GM12878 (cell line): ENCODE data around the gene C2orf68. TPM values are rescaled to one million over a fixed set of nuclear protein-coding genes. Genes with fewer than 3 reads are reported as not detected.

Experiments used
- ATAC-seq: fragments of 200-7000 bp; cut with Tn5 transposase; 3 replicates; pipeline ENCODE4 v1.9.1; 2020; ENCODE audit warnings: mild to moderate bottlenecking, moderate library complexity
- BruUV-seq: library from RNA; stranded (reverse); fragments of 400-500 nt; replicated peaks from 2 replicates; lab custom pipeline; 2021; lab: Mats Ljungman, UMichigan
- CTCF ChIA-PET: fragments of 300-600 bp; sonication (Branson Sonifier 250); formaldehyde crosslinking; extraction: SDS; loops from one replicate; lab custom pipeline; 2021; ENCODE audit warnings: inconsistent platforms; lab: Yijun Ruan, JAX
- POLR2A ChIA-PET: fragments of 350-600 bp; formaldehyde crosslinking; extraction: SDS; loops from one replicate; lab custom pipeline; 2021; ENCODE audit warnings: inconsistent platforms; lab: Charles Lee
- RAD21 ChIA-PET: fragments of 300-600 bp; sonication (Branson Sonifier 250); formaldehyde crosslinking; loops from one replicate; lab custom pipeline; 2023; ENCODE audit warnings: antibody characterized with exemption; ENCODE audit not compliant: unreplicated experiment; lab: Charles Lee
- SMC1A ChIA-PET: fragments of 300-600 bp; sonication (Branson Sonifier 250); formaldehyde crosslinking; loops from one replicate; lab custom pipeline; 2023; ENCODE audit not compliant: unreplicated experiment, uncharacterized antibody; lab: Charles Lee
- DNase-seq: peaks from one replicate; pipeline ENCODE4 v3.0.0-alpha.2; 2011; ENCODE audit warnings: low read depth, low spot score
- FAIRE-seq: peaks from 3 replicates; lab custom pipeline; 2011; peaks lifted over from hg19 to GRCh38; lab: Jason Lieb, UNC
- H2AFZ ChIP-seq: 2 replicates; pipeline ENCODE4 v1.6.0; 2011; ENCODE audit warnings: low read depth, low read length, control low read depth; ENCODE audit not compliant: control insufficient read depth
- H3K27ac ChIP-seq: 2 replicates; pipeline ENCODE4 v1.5.1; 2011; ENCODE audit warnings: control low read depth; ENCODE audit not compliant: control insufficient read depth, insufficient read depth
- H3K27me3 ChIP-seq, 2 experiments: replicated peaks in 1 of 2; 2 replicates each; pipeline versions ENCODE4 v1.6.0 to v1.6.1; 2011; ENCODE audit warnings: low read length in 1 of 2; ENCODE audit not compliant: control insufficient read depth in 2 of 2, insufficient read depth in 2 of 2
- H3K36me3 ChIP-seq, 2 experiments: 2 replicates each; pipeline ENCODE4 v1.5.1; 2011; ENCODE audit warnings: low read length in 1 of 2; ENCODE audit not compliant: control insufficient read depth in 2 of 2, insufficient read depth in 2 of 2
- H3K4me1 ChIP-seq: 2 replicates; pipeline ENCODE4 v1.6.1; 2011; ENCODE audit warnings: mild to moderate bottlenecking, low read length, moderate library complexity, mixed read lengths; ENCODE audit not compliant: control insufficient read depth, insufficient read depth
- H3K4me2 ChIP-seq: 2 replicates; pipeline ENCODE4 v1.6.0; 2011; ENCODE audit warnings: control low read depth; ENCODE audit not compliant: control insufficient read depth, insufficient read depth
- H3K4me3 ChIP-seq: fragments of 200-600 bp; sonication (generic); 2 replicates; pipeline ENCODE4 v1.5.1; 2016
- H3K79me2 ChIP-seq: 2 replicates; pipeline ENCODE4 v1.6.0; 2011; ENCODE audit warnings: low read length; ENCODE audit not compliant: control insufficient read depth, insufficient read depth
- H3K9ac ChIP-seq: 2 replicates; pipeline ENCODE4 v1.8.0; 2011; ENCODE audit warnings: low read length, control low read depth, mixed read lengths; ENCODE audit not compliant: control insufficient read depth, insufficient read depth
- H3K9me3 ChIP-seq: replicated peaks from 3 replicates; pipeline ENCODE4 v1.5.1; 2011; ENCODE audit warnings: mild to moderate bottlenecking, low read length; ENCODE audit not compliant: control insufficient read depth, insufficient read depth
- H4K20me1 ChIP-seq: 2 replicates; pipeline ENCODE4 v1.6.0; 2011; ENCODE audit not compliant: control insufficient read depth, insufficient read depth
- CBX3 ChIP-seq: fragments of 200-600 bp; sonication (generic); IDR thresholded peaks from 2 replicates; pipeline ENCODE4 v1.6.1; 2016; ENCODE audit warnings: low read depth, borderline replicate concordance
- EED ChIP-seq: sonication (generic); IDR thresholded peaks from 2 replicates; pipeline ENCODE4 v1.6.1; 2016; ENCODE audit warnings: antibody characterized with exemption, low read depth
- EGR1 ChIP-seq, 2 experiments: IDR thresholded peaks; 1 replicate in 1 of 2; 2 replicates in 1 of 2; pipeline ENCODE4 v1.6.1; 2011 to 2012; ENCODE audit warnings: low read depth in 2 of 2, low read length in 2 of 2, borderline replicate concordance in 1 of 2, mild to moderate bottlenecking in 1 of 2, moderate library complexity in 1 of 2
- EP300 ChIP-seq, 2 experiments: fragments of 150-350 bp in 1 of 2; IDR thresholded peaks; 2 replicates each; pipeline ENCODE4 v1.6.1; 2011 to 2012; ENCODE audit warnings: low read depth in 2 of 2, low read length in 2 of 2, borderline replicate concordance in 1 of 2, improper control_type of control experiment in 1 of 2, inconsistent platforms in 1 of 2; ENCODE audit not compliant: control insufficient read depth in 1 of 2
- ESRRA ChIP-seq: IDR thresholded peaks from 2 replicates; pipeline ENCODE4 v1.6.1; 2012; ENCODE audit warnings: mild to moderate bottlenecking, low read length, improper control_type of control experiment
- IKZF2 ChIP-seq, 2 experiments: fragments of 450-650 bp; IDR thresholded peaks; 2 replicates each; pipeline ENCODE4 v1.6.1; 2017; ENCODE audit warnings: mild to moderate bottlenecking in 2 of 2, moderate library complexity in 2 of 2
- IRF4 ChIP-seq: IDR thresholded peaks from 2 replicates; pipeline ENCODE4 v1.6.1; 2011; ENCODE audit warnings: low read depth, low read length
- NBN ChIP-seq: fragments of 450-650 bp; IDR thresholded peaks from 2 replicates; pipeline ENCODE4 v1.6.1; 2016
- NKRF ChIP-seq: fragments of 450-650 bp; conservative IDR thresholded peaks from 2 replicates; pipeline ENCODE4 v1.6.1; 2017; ENCODE audit warnings: mild to moderate bottlenecking, moderate library complexity
- NR2C1 ChIP-seq: fragments of 450-650 bp; IDR thresholded peaks from 2 replicates; pipeline ENCODE4 v1.6.1; 2017; ENCODE audit warnings: antibody characterized with exemption, mild to moderate bottlenecking, moderate library complexity
- RB1 ChIP-seq: fragments of 450-650 bp; formaldehyde crosslinking; IDR thresholded peaks from 2 replicates; pipeline ENCODE4 v1.6.1; 2017; ENCODE audit warnings: mild to moderate bottlenecking, borderline replicate concordance
- SMARCA5 ChIP-seq: fragments of 450-650 bp; IDR thresholded peaks from 2 replicates; pipeline ENCODE4 v1.6.1; 2017; ENCODE audit warnings: mild to moderate bottlenecking
- SUPT20H ChIP-seq: IDR thresholded peaks from 2 replicates; pipeline ENCODE4 v1.6.1; 2011; ENCODE audit warnings: low read depth, mild to moderate bottlenecking, low read length, moderate library complexity, borderline replicate concordance; ENCODE audit not compliant: control insufficient read depth
- YBX1 ChIP-seq: fragments of 450-650 bp; IDR thresholded peaks from 2 replicates; pipeline ENCODE4 v1.6.1; 2016; ENCODE audit warnings: antibody characterized with exemption
- ZBTB4 ChIP-seq: fragments of 450-650 bp; formaldehyde crosslinking; IDR thresholded peaks from 2 replicates; pipeline ENCODE4 v1.4.0; 2022; ENCODE audit warnings: mild to moderate bottlenecking, moderate library complexity
- WGBS: methylation state at CpG from one replicate; pipeline ENCODE4 v1.1.6; 2016; ENCODE audit warnings: low lambda C conversion rate; ENCODE audit not compliant: insufficient replicate concordance, insufficient coverage; ENCODE audit errors: missing lambda C conversion rate; 5-methylcytosine and 5-hydroxymethylcytosine counted together
- in situ Hi-C: fragments of 300-500 bp; cut with MboI; formaldehyde crosslinking; loops from 9 replicates; pipeline ENCODE4 v1.14.3; 2018; ENCODE audit warnings: mixed read lengths
- intact Hi-C: fragments of 100-400 bp; cut with micrococcal nuclease; formaldehyde crosslinking; loops from one replicate; pipeline ENCODE4 v1.14.2; 2022; ENCODE audit not compliant: unreplicated experiment
- polyA plus RNA-seq, 11 experiments: library from polyadenylated mRNA; depleted of rRNA in 4 of 11; unstranded in 6 of 11; stranded (reverse) in 5 of 11; fragments of >200 nt; fragmentation: Nextera tagmentation in 4 of 11; fragmentation: Illumina TruSeq in 1 of 11; extraction: Ambion mirVana in 4 of 11; extraction: Trizol in 1 of 11; gene quantifications; 1 replicate in 1 of 11; 2 replicates in 10 of 11; pipeline versions ENCODE4 v1.2.1 to v1.2.3, GENCODE V29; 2011 to 2016; ENCODE audit warnings: inconsistent platforms in 2 of 11, missing spikeins in 2 of 11, low read depth in 1 of 11
- total RNA-seq, 4 experiments: library from RNA; depleted of rRNA in 3 of 4; stranded (reverse); fragments of >200 nt in 3 of 4; fragmentation: Illumina TruSeq in 1 of 4; extraction: Trizol in 1 of 4; gene quantifications; 2 replicates each; pipeline versions ENCODE4 v1.2.1 to v1.2.3, GENCODE V29; 2013 to 2021

Gene C2orf68
- total and polyA plus RNA-seq, 10 of the 15 experiments (the other 5 are each of a cell fraction or from before 2014, with no cell fraction given), result 12.7 to 56.1 (median 28.4) TPM

GRCh38 chr2:85564144-85564563 lies 47.7 kb downstream of the C2orf68 start (continued):
- TF ChIP-seq RB1 (no peak), EED (no peak; the same call in 1 of the 2 replicates), CBX3 (no peak), NKRF (no peak), YBX1 (no peak), IKZF2 (IDR thresholded peaks at IDR 0.05) (peak; percentile 39 to 43; a peak in 3 of 4 replicates)

GRCh38 chr2:85561280-85562212 lies 50.3 kb downstream of the C2orf68 start, which contains the start of gene GGCX:
Gene GGCX (minus strand): TSS chr2:85561493. CDS start chr2:85561428, 65 bp downstream.
- Histone ChIP-seq H3K27ac (peak within 1 kb of the TSS; percentile 71), H3K27me3 (no peaks in the 10 kb centered on the region), H4K20me1 (no peaks in the 10 kb centered on the region), H3K4me2 (peak within 1 kb of the TSS; percentile 81), H3K79me2 (peaks cover 18% of the 10 kb centered on the region), H3K4me1 (no peaks in the 10 kb centered on the region; the same call in 1 of the 2 replicates), H3K4me3 (peak within 1 kb of the TSS; percentile 98), H2AFZ (peak within 1 kb of the TSS; percentile 87), H3K9ac (peak within 1 kb of the TSS; percentile 80), H3K36me3 (peaks cover 0 to 3% of the 10 kb centered on the region in 2 experiments; a peak in 1 of 4 replicates), H3K9me3 (no peaks in the 10 kb centered on the region)
- intact Hi-C loops, result loop anchor here (2.0 kb wide), 1 partner anchor 41 kb away; the partner anchor contains the start of gene TMEM150A
- DNase-seq, result peak; percentile 73
- ChIA-PET SMC1A (interaction anchor here (0.6 to 2.9 kb wide), 6 partner anchors 11 to 661 kb away, joined by 3 to 21 read pairs (median 6); partner anchors contain the start of gene RNF181), CTCF (interaction anchor here (0.6 to 4.4 kb wide), 6 partner anchors 10 to 261 kb away, joined by 3 to 28 read pairs (median 4); no protein-coding TSS in a partner anchor), RAD21 (interaction anchor here (0.9 to 2.7 kb wide), 6 partner anchors 9 to 142 kb away, joined by 3 to 15 read pairs (median 4); partner anchors contain the start of genes SH2D6 and VAMP8), POLR2A (interaction anchor here (0.7 to 6.2 kb wide), 13 partner anchors 12 to 625 kb away, joined by 3 to 32 read pairs (median 6); partner anchors contain the start of genes MAT2A, RNF181 and VAMP8)
- ATAC-seq, result peak; percentile 97
- FAIRE-seq, result peak; percentile 75
- in situ Hi-C loops, result no loop called here
- TSS peak; percentile 98 for BruUV-seq
- WGBS, result 4% methylated on average over 54 of the region's 64 CpGs
- TF ChIP-seq SUPT20H (no peak), EP300 (IDR thresholded peaks at IDR 0.05; ENCODE audit: borderline replicate concordance in 1 of 2, control insufficient read depth in 1 of 2, low read depth in 2 of 2, low read length in 2 of 2) (0 out of 4 replicates have a peak, but pooled peaks of 1 of the 2 experiments have one; percentile 14), NBN (0 out of 2 replicates have a peak, but pooled peaks have one; percentile 78), NR2C1 (peak; percentile 12; the same call in 1 of the 2 replicates), SMARCA5 (no peak), ZBTB4 (CRISPR knock-in tag) (no peak), EGR1 (IDR thresholded peaks at IDR 0.05; ENCODE audit: borderline replicate concordance in 1 of 2, low read depth in 2 of 2, low read length in 2 of 2) (peak in 1 of 2 experiments; percentile 69; a peak in 1 of 3 replicates), RB1 (peak; percentile 72; the same call in 1 of the 2 replicates), IRF4 (no peak), ESRRA (no peak)
